ENCODE measurements around the gene JAK2.
A peak's percentile ranks its signal among the peaks of the same experiment; 100 is the strongest.

JAK2 gene

DNA sequence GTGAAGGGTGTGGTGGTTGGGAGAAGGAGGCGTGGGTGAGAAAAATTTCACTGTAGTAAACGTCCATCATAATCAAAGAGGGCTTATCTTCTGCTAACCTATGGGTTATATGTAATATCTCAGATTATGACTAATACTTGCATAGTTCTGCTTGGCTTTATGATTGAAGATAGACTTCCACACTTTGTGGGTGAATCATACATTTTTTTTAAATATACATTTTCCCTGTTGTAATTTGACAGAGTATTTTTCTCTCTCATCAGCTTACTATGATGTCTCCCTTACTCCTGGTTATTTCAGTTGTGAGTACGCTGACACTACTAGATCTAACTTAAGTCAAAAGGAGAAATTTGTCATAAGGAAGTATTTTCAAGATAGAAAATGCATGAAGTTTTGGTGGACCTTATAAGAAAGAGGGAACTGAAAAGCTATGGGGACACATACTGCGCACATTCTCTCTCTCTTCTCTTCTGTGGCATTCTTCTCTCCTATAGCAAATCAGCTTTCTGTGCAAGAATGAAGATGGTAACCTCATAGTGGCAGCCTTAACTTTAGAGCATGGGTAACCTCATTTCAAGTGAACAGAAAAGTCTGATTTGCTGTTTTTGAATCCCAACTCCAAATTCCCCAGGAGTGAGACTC, 4.9 kb upstream of the JAK2 start:
- no peak for TF ChIP-seq ZFX (IDR thresholded peaks at IDR 0.05; ENCODE audit: borderline replicate concordance)
- TF ChIP-seq CTCF (IDR thresholded peaks at IDR 0.05) = no peak
- H3K27ac ChIP-seq = no peak overlapping the region

GRCh38 chr9:4982721-4983482, 2.2 kb upstream of the JAK2 start:
- no peak for TF ChIP-seq ZFX (IDR thresholded peaks at IDR 0.05; ENCODE audit: borderline replicate concordance)
- no peak for TF ChIP-seq CTCF (IDR thresholded peaks at IDR 0.05)
- peak overlapping the region; percentile 98 for H3K27ac ChIP-seq

- TF ChIP-seq CTCF (IDR thresholded peaks at IDR 0.05) (no peak), ZFX (IDR thresholded peaks at IDR 0.05; ENCODE audit: borderline replicate concordance) (no peak)
- H3K27ac ChIP-seq = peak overlapping the region; percentile 98
Measured at GRCh38 chr9:4983601-4984165, 1.4 kb upstream of the JAK2 start.

DNA sequence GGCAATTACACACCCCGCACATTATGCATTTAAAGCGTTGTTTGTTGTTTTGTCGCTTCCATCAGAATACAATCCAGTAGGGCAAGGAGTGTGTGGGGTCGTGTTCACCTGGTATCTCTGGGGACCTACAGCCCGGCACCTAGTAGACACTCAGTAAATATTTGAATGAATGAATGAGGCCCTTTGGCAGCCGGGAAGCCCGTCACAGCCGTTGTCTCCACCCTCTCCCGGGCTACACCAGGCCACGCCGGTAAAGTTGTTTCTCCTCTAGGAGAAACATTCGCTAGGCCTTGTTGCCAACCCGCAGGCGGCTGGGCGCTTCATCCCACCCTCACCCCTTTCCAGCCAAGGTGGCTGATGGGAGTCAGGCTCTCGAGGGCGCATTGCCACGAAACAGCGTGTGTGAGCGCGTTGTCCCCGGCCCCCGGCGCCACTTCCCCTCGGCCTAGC, 876 bp upstream of the JAK2 start:
- TF ChIP-seq ZFX (IDR thresholded peaks at IDR 0.05; ENCODE audit: borderline replicate concordance) (no peak), CTCF (IDR thresholded peaks at IDR 0.05) (no peak)
- H3K27ac ChIP-seq = peak overlapping the region; percentile 98

GRCh38 chr9:4985386-4986266, 554 bp downstream of the JAK2 start:
- H3K27ac ChIP-seq = peak overlapping the region; percentile 98
- TF ChIP-seq CTCF (IDR thresholded peaks at IDR 0.05) = peak; percentile 43
- no peak for TF ChIP-seq ZFX (IDR thresholded peaks at IDR 0.05; ENCODE audit: borderline replicate concordance)

DNA sequence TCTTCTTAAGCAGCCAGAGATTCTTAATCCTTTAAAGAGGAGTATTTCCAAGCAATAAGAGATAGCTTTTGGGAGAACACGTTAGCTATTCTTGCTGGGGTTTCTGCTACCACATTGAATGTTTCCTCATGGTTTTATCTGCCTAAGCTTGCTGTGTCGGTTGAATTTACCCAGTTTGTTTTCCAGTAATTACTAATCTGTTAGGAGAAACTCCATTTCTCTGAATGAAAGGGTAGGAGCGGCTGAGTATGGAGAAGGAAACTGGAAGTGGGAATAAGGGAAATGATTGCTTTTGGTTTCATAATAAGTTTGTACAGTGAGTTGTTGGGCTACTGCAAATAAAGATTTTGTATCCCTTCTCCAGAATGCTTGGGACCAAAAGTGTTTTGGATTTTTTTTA, 1.2 kb downstream of the JAK2 start:
- peak overlapping the region; percentile 98 for H3K27ac ChIP-seq

More for the DNA sequence above, 1.2 kb downstream of the JAK2 start:
- TF ChIP-seq ZFX (IDR thresholded peaks at IDR 0.05; ENCODE audit: borderline replicate concordance) = no peak
- TF ChIP-seq CTCF (IDR thresholded peaks at IDR 0.05) = no peak

Data from 22Rv1 (cell line).